Adrenal gland (tissue), 5 donors: ENCODE results near the gene NBEAL2.

Experiments
- CTCF ChIP-seq, 6 experiments: fragments of 450-650 bp in 4 of 6; fragments of 200-600 bp in 2 of 6; sonication (generic) in 1 of 6; IDR thresholded peaks; 1 replicate in 5 of 6; 2 replicates in 1 of 6; pipeline versions ENCODE4 v1.5.1 to v1.8.0; 2016 to 2021; ENCODE audit warnings: antibody characterized with exemption in 6 of 6, mild to moderate bottlenecking in 2 of 6, moderate library complexity in 1 of 6
- POLR2A ChIP-seq, 2 donors: fragments of 450-650 bp; IDR thresholded peaks; one replicate each; pipeline ENCODE4 v1.6.1; 2017; ENCODE audit warnings: antibody characterized with exemption in 2 of 2, mild to moderate bottlenecking in 2 of 2, moderate library complexity in 1 of 2
- donor health status: DM: no; HTN: no; CAD: no.

GRCh38 chr3:47019201-47019600 lies 39.7 kb downstream of the NBEAL2 start:
- TF ChIP-seq POLR2A (IDR thresholded peaks at IDR 0.05) (no peak), CTCF (IDR thresholded peaks at IDR 0.05) (no peak)
